Measurements from ENCODE around the gene TCOF1. TPM values are rescaled to one million over a fixed set of nuclear protein-coding genes. Genes with fewer than 3 reads are reported as not detected.

Gene TCOF1
- polyA plus RNA-seq, 3 donors from 2014 or later = 3.2 to 21.5 (median 3.5) TPM

- Mint-ChIP-seq H3K4me3 (no peak overlapping the region), H3K27ac (no peak overlapping the region)
Observed at GRCh38 chr5:150429410-150429873, 71.9 kb downstream of the TCOF1 start.

DNA sequence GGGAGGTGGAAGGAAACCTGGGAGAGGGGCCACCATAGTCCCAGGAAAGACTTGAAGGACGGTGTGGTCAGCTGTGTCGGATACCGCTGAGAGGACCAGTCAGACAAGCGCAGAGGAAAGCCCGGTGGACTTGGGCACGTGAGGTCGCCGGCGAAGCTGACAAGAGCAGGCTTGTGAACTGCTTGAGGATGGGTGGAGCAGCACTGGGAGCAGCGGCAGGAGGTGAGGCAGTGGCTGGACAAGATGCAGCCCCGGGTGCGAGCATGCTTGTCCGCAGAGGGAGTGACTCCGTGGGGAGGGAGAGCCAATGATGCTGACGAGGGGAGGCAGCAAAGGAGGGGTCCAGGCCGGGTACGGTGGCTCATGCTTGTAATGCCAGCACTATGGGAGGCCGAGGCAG, 73.6 kb downstream of the TCOF1 start:
- no peak overlapping the region for H3K27ac Mint-ChIP-seq
- no peaks in the 10 kb centered on the region for H3K9me3 Mint-ChIP-seq
- H3K36me3 Mint-ChIP-seq = no peaks in the 10 kb centered on the region
- DNase-seq = no peak
- H3K4me1 Mint-ChIP-seq = peaks cover 4% of the 10 kb centered on the region in 2 donors
- H3K27me3 Mint-ChIP-seq (ENCODE audit: low read depth in 3 of 3) = peaks cover 0 to 2% (median 0%) of the 10 kb centered on the region in 3 donors
- no peak overlapping the region for H3K4me3 Mint-ChIP-seq

More at GRCh38 chr5:150429410-150429873, 71.9 kb downstream of the TCOF1 start:
- peaks cover 0 to 2% (median 2%) of the 10 kb centered on the region in 3 donors for H3K27me3 Mint-ChIP-seq (ENCODE audit: low read depth in 3 of 3)
- H3K4me1 Mint-ChIP-seq = no peaks in the 10 kb centered on the region
- H3K36me3 Mint-ChIP-seq = no peaks in the 10 kb centered on the region
- no peaks in the 10 kb centered on the region for H3K9me3 Mint-ChIP-seq
- DNase-seq = no peak

DNA sequence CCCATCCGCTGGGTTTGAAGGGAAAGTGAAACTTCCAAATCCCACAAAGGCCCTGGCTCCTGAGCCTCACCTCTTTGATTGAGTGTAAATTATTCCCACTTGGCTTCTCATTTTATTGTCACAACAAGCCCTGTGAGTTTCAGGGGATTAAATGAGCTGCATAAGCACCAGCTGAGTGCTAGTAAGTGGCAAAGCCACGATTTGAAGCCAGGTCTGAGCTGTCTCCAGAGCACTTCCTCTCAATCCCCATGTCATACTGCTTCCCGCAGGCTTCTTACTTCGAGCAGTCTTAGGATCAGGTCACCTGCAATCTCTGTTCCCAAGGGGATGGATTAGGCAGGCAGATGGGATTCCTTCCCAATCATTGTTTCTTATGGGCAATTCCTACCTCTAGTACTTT, 74.1 kb downstream of the TCOF1 start:
- no peak overlapping the region for H3K27ac Mint-ChIP-seq
- no peak overlapping the region for H3K4me3 Mint-ChIP-seq
- H3K27me3 Mint-ChIP-seq (ENCODE audit: low read depth in 3 of 3) = peaks cover 0 to 2% (median 0%) of the 10 kb centered on the region in 3 donors
- no peak for DNase-seq
- peaks cover 7 to 8% of the 10 kb centered on the region in 2 donors for H3K4me1 Mint-ChIP-seq
- H3K36me3 Mint-ChIP-seq = no peaks in the 10 kb centered on the region
- no peaks in the 10 kb centered on the region for H3K9me3 Mint-ChIP-seq

- Mint-ChIP-seq H3K36me3 (no peaks in the 10 kb centered on the region), H3K27ac (no peak overlapping the region), H3K27me3 (ENCODE audit: low read depth in 3 of 3) (peaks cover 0 to 3% (median 0%) of the 10 kb centered on the region in 3 donors), H3K4me3 (no peak overlapping the region), H3K9me3 (no peaks in the 10 kb centered on the region), H3K4me1 (peaks cover 7 to 8% of the 10 kb centered on the region in 2 donors)
- no peak for DNase-seq
Observed at GRCh38 chr5:150434464-150434863, 77.0 kb downstream of the TCOF1 start.

GRCh38 chr5:150436141-150436680, 78.7 kb downstream of the TCOF1 start:
- Mint-ChIP-seq H3K9me3 (no peaks in the 10 kb centered on the region), H3K27me3 (ENCODE audit: low read depth in 3 of 3) (peaks cover 0 to 3% (median 2%) of the 10 kb centered on the region in 3 donors), H3K4me1 (peaks cover 8% of the 10 kb centered on the region in 2 donors), H3K4me3 (peak overlapping the region in 3 of 5 donors; percentile 29 to 58 (median 30)), H3K36me3 (peaks cover 0 to 3% (median 0%) of the 10 kb centered on the region in 3 donors), H3K27ac (peak overlapping the region in 4 of 6 donors; percentile 46 to 71 (median 58))
- DNase-seq = peak; percentile 77 to 84 (median 78)

DNA sequence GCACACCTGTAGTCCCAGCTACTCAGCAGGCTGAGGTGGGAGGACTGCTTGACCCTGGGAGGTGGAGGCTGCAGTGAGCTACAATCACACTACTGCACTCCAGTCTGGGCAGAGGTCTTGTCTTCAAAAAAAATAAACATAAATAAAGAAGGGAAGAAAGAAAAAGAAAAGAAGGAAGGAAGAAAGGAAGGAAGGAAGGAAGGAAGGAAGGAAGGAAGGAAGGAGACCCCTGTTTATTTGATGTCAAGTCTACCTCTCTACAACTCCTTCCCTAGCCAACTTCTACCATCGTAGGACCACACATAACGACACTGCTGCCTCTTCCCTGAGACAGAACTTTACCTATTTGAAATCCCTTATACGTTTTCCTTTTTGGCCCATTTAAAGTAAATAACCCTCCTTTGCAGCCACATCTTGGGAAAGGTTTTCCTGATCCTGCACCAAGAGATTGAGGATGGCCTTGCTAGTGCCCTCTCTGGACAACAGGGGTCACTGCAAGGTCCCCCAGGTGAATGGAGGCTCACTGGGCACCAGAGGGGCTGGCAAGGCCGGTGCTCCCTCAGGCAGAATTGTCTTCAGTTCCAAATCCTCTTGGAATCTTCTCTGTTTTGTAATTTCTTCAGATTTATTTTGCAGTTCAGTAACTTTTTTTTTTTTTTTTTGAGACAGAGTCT, 81.5 kb downstream of the TCOF1 start:
- Mint-ChIP-seq H3K27ac (no peak overlapping the region), H3K27me3 (ENCODE audit: low read depth in 3 of 3) (peaks cover 0 to 2% (median 1%) of the 10 kb centered on the region in 3 donors), H3K9me3 (no peaks in the 10 kb centered on the region), H3K36me3 (peaks cover 8 to 11% (median 11%) of the 10 kb centered on the region in 3 donors), H3K4me1 (peaks cover 8 to 9% of the 10 kb centered on the region in 2 donors), H3K4me3 (no peak overlapping the region)
- DNase-seq = no peak

- Mint-ChIP-seq H3K36me3 (peaks cover 16 to 29% (median 17%) of the 10 kb centered on the region in 3 donors), H3K27ac (peak overlapping the region in 2 of 6 donors; percentile 17 to 55), H3K4me3 (no peak overlapping the region), H3K9me3 (no peaks in the 10 kb centered on the region), H3K27me3 (ENCODE audit: low read depth in 3 of 3) (peaks cover 0 to 2% (median 1%) of the 10 kb centered on the region in 3 donors), H3K4me1 (peaks cover 8 to 12% of the 10 kb centered on the region in 2 donors)
- DNase-seq = no peak
Observed at GRCh38 chr5:150440948-150441812, 83.7 kb downstream of the TCOF1 start.

DNA sequence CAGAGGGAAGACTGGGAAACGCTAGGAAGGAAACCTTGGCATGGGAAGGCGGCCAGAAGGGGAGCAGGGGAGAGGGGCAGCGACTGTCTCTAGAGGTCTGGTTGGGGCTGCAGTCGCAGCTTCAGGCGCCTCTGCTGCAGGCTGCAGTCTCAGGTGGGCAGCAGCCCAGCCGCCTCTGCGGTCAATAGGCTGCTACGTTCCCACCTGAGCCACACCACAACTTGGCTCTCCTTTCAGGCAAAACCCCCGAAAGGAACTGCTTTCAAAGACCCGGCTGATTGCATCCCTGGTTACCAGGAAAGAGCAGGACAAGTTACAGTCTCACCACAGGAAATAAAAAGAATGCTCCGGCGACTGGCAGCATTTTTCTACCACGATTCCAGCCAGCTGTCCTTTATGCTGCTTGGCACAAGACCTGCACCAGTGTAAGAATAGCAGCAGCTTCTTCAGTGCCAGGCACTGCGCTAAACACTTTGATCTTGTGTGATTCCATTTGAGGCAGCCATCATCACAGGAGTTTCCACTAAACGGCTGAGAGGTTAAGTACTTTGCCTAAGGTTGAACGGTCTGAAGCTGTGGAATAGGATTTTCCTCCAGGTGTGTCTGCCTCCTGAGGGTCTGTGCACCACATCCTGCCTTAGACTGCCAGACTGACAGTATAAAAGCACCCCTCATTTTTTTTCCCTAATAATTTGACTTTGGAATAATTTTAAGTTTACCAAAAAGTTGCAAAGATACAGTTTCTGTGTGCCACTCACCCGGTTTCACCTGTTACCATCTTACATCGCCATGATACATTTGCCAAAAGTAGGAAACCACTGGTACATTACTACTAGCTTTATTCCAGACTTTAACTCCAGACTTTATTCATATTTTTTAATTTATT, 84.6 kb downstream of the TCOF1 start:
- H3K27me3 Mint-ChIP-seq (ENCODE audit: low read depth in 3 of 3) = peaks cover 2 to 3% (median 2%) of the 10 kb centered on the region in 3 donors

GRCh38 chr5:150442699-150443080, 85.2 kb downstream of the TCOF1 start:
- Mint-ChIP-seq H3K4me1 (peaks cover 22 to 24% of the 10 kb centered on the region in 2 donors), H3K27me3 (ENCODE audit: low read depth in 3 of 3) (peaks cover 2 to 3% (median 2%) of the 10 kb centered on the region in 3 donors), H3K27ac (peak overlapping the region in 2 of 6 donors; percentile 34 to 55), H3K36me3 (peaks cover 24 to 45% (median 27%) of the 10 kb centered on the region in 3 donors), H3K9me3 (no peaks in the 10 kb centered on the region), H3K4me3 (no peak overlapping the region)
- DNase-seq = no peak

More for the DNA sequence above, 84.6 kb downstream of the TCOF1 start:
- Mint-ChIP-seq H3K36me3 (peaks cover 23 to 38% (median 26%) of the 10 kb centered on the region in 3 donors), H3K27ac (peak overlapping the region in 2 of 6 donors; percentile 17 to 55), H3K4me3 (no peak overlapping the region), H3K9me3 (no peaks in the 10 kb centered on the region), H3K4me1 (peaks cover 15 to 18% of the 10 kb centered on the region in 2 donors)
- no peak for DNase-seq

- H3K36me3 Mint-ChIP-seq = peaks cover 26 to 50% (median 29%) of the 10 kb centered on the region in 3 donors
- no peak for DNase-seq
- H3K9me3 Mint-ChIP-seq = no peaks in the 10 kb centered on the region
- peak overlapping the region in 2 of 6 donors; percentile 25 to 55 for H3K27ac Mint-ChIP-seq
- H3K4me1 Mint-ChIP-seq = peaks cover 29 to 32% of the 10 kb centered on the region in 2 donors
- H3K27me3 Mint-ChIP-seq (ENCODE audit: low read depth in 3 of 3) = peaks cover 2 to 4% (median 3%) of the 10 kb centered on the region in 3 donors
- H3K4me3 Mint-ChIP-seq = no peak overlapping the region
Observed at GRCh38 chr5:150443242-150444075, 86.0 kb downstream of the TCOF1 start.

DNA sequence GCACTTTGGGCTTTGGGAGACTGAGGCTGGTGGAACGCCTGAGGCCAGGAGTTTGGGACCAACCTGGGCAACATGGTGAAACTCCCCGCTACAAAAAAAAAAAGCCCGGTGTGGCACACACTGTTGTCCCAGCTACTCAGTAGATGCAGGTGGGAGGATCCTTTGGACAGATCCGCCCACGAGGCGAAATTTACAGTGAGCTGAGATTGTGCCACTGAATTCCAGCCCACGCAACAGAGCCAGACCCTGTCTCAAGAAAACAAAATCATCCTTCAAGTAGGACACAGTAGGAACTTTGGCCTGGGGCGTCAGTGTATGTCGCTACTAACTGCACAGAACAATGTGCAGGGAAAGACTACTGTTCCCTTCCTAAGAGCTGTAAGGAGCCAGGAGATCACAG, 87.3 kb downstream of the TCOF1 start:
- H3K4me1 Mint-ChIP-seq = peaks cover 39 to 41% of the 10 kb centered on the region in 2 donors
- no peak overlapping the region for H3K4me3 Mint-ChIP-seq
- no peaks in the 10 kb centered on the region for H3K9me3 Mint-ChIP-seq
- peaks cover 26 to 50% (median 29%) of the 10 kb centered on the region in 3 donors for H3K36me3 Mint-ChIP-seq
- peaks cover 2 to 7% (median 5%) of the 10 kb centered on the region in 3 donors for H3K27me3 Mint-ChIP-seq (ENCODE audit: low read depth in 3 of 3)
- DNase-seq = no peak
- H3K27ac Mint-ChIP-seq = peak overlapping the region in 1 of 6 donors; percentile 79

- Mint-ChIP-seq H3K27ac (peak overlapping the region in 5 of 6 donors; percentile 32 to 81 (median 54)), H3K27me3 (ENCODE audit: low read depth in 3 of 3) (peaks cover under 1 to 10% (median 7%) of the 10 kb centered on the region in 3 donors), H3K9me3 (no peaks in the 10 kb centered on the region), H3K36me3 (peaks cover 26 to 50% (median 27%) of the 10 kb centered on the region in 3 donors), H3K4me3 (no peak overlapping the region), H3K4me1 (peaks cover 41 to 46% of the 10 kb centered on the region in 2 donors)
- DNase-seq = no peak
Observed at GRCh38 chr5:150446088-150446487, 88.6 kb downstream of the TCOF1 start.

All from immature natural killer cell (primary cell).